Naive B cell (primary cell): ENCODE results near the gene GADD45G. TPM values are rescaled to one million over a fixed set of nuclear protein-coding genes. Genes with fewer than 3 reads are reported as not detected.
A peak's percentile ranks its signal among the peaks of the same experiment; 100 is the strongest.

ENCODE experiments used
- ATAC-seq, 2 donors: fragments of 150-1000 bp; cut with Tn5 transposase; 2 replicates each; pipeline ENCODE4 v1.10.0; 2021; ENCODE audit warnings: low read depth in 2 of 2, mild to moderate bottlenecking in 2 of 2, moderate library complexity in 2 of 2
- DNase-seq: peaks from one replicate; pipeline ENCODE4 v3.0.0; 2022
- H3K27ac Mint-ChIP-seq, 6 donors: one replicate each; pipeline ENCODE4 v1.8.0; 2020 to 2022; ENCODE audit warnings: mild to moderate bottlenecking in 6 of 6, mixed read lengths in 6 of 6, moderate library complexity in 5 of 6, inconsistent platforms in 2 of 6
- H3K27me3 Mint-ChIP-seq, 3 donors: one replicate each; pipeline ENCODE4 v1.8.0; 2021 to 2022; ENCODE audit warnings: mixed read lengths in 3 of 3, mild to moderate bottlenecking in 1 of 3
- H3K36me3 Mint-ChIP-seq, 2 donors: one replicate each; pipeline ENCODE4 v1.8.0; 2020 to 2022; ENCODE audit warnings: mixed read lengths in 2 of 2, inconsistent platforms in 1 of 2, mild to moderate bottlenecking in 1 of 2
- H3K4me1 Mint-ChIP-seq, 3 donors: one replicate each; pipeline ENCODE4 v1.8.0; 2020 to 2022; ENCODE audit warnings: mixed read lengths in 3 of 3, inconsistent platforms in 1 of 3, mild to moderate bottlenecking in 1 of 3, moderate library complexity in 1 of 3
- H3K4me3 Mint-ChIP-seq, 8 donors: one replicate each; pipeline ENCODE4 v1.8.0; 2020 to 2022; ENCODE audit warnings: mild to moderate bottlenecking in 8 of 8, mixed read lengths in 8 of 8, moderate library complexity in 8 of 8, inconsistent platforms in 2 of 8
- H3K9me3 Mint-ChIP-seq, 7 donors: one replicate each; pipeline ENCODE4 v1.8.0; 2020 to 2022; ENCODE audit warnings: mixed read lengths in 7 of 7, mild to moderate bottlenecking in 5 of 7, inconsistent platforms in 2 of 7, moderate library complexity in 1 of 7
- polyA plus RNA-seq, 6 donors: library from polyadenylated mRNA; unstranded; fragments of 300-500 nt; fragmentation: Illumina TruSeq; gene quantifications; one replicate each; pipeline ENCODE4 v1.2.3, GENCODE V29; 2021; ENCODE audit warnings: low read depth in 6 of 6

Gene GADD45G
- polyA plus RNA-seq, 6 donors from 2014 or later: 0.32 to 3.1 (median 0.96) TPM; not detected in 1

- Mint-ChIP-seq H3K4me3 (peak overlapping the region; percentile 84 to 93 (median 89)), H3K27ac (peak overlapping the region in 3 of 6 donors; percentile 12 to 73 (median 41)), H3K27me3 (peaks cover 4 to 47% (median 22%) of the 10 kb centered on the region in 3 donors), H3K36me3 (no peaks in the 10 kb centered on the region), H3K4me1 (peaks cover 17 to 28% (median 22%) of the 10 kb centered on the region in 3 donors), H3K9me3 (peaks cover 0 to 5% (median 3%) of the 10 kb centered on the region in 7 donors)
- no peak for ATAC-seq
- DNase-seq: no peak
These were observed 2.0 kb downstream of the GADD45G start for GRCh38 chr9:89606624-89607311.

GRCh38 chr9:89608641-89609335, 4.0 kb downstream of the GADD45G start:
- no peak overlapping the region for H3K4me3 Mint-ChIP-seq
- no peak for ATAC-seq
- H3K36me3 Mint-ChIP-seq: no peaks in the 10 kb centered on the region
- H3K4me1 Mint-ChIP-seq: peaks cover 13 to 20% (median 17%) of the 10 kb centered on the region in 3 donors
- no peak overlapping the region for H3K27ac Mint-ChIP-seq
- DNase-seq: no peak
- H3K9me3 Mint-ChIP-seq: peaks cover 0 to 16% (median 7%) of the 10 kb centered on the region in 7 donors
- H3K27me3 Mint-ChIP-seq: peaks cover 4 to 58% (median 29%) of the 10 kb centered on the region in 3 donors

GRCh38 chr9:89609426-89610006, 4.7 kb downstream of the GADD45G start:
- H3K4me1 Mint-ChIP-seq: peaks cover 11 to 20% (median 17%) of the 10 kb centered on the region in 3 donors
- no peaks in the 10 kb centered on the region for H3K36me3 Mint-ChIP-seq

GRCh38 chr9:89610391-89610925, 5.6 kb downstream of the GADD45G start:
- Mint-ChIP-seq H3K36me3 (no peaks in the 10 kb centered on the region), H3K27ac (peak overlapping the region in 2 of 6 donors; percentile 79 to 86), H3K4me3 (peak overlapping the region in 1 of 8 donors; percentile 26), H3K9me3 (peaks cover 0 to 16% (median 7%) of the 10 kb centered on the region in 7 donors), H3K4me1 (peaks cover 8 to 13% (median 11%) of the 10 kb centered on the region in 3 donors), H3K27me3 (peaks cover 4 to 56% (median 29%) of the 10 kb centered on the region in 3 donors)
- no peak for DNase-seq
- ATAC-seq: no peak

More at GRCh38 chr9:89609426-89610006, 4.7 kb downstream of the GADD45G start:
- peaks cover 4 to 58% (median 29%) of the 10 kb centered on the region in 3 donors for H3K27me3 Mint-ChIP-seq
- DNase-seq (no peak), ATAC-seq (no peak)
- peaks cover 0 to 16% (median 7%) of the 10 kb centered on the region in 7 donors for H3K9me3 Mint-ChIP-seq
- no peak overlapping the region for H3K27ac Mint-ChIP-seq
- no peak overlapping the region for H3K4me3 Mint-ChIP-seq

- H3K27ac Mint-ChIP-seq: no peak overlapping the region
- peaks cover 2 to 3% (median 2%) of the 10 kb centered on the region in 3 donors for H3K4me1 Mint-ChIP-seq
- H3K4me3 Mint-ChIP-seq: no peak overlapping the region
- H3K27me3 Mint-ChIP-seq: peaks cover 4 to 59% (median 29%) of the 10 kb centered on the region in 3 donors
- no peak for DNase-seq
- no peak for ATAC-seq
- no peaks in the 10 kb centered on the region for H3K36me3 Mint-ChIP-seq
- peaks cover 0 to 16% (median 7%) of the 10 kb centered on the region in 7 donors for H3K9me3 Mint-ChIP-seq
These were observed 6.6 kb downstream of the GADD45G start for GRCh38 chr9:89611425-89611824.

- no peak for DNase-seq
- peaks cover 0 to 16% (median 7%) of the 10 kb centered on the region in 7 donors for H3K9me3 Mint-ChIP-seq
- H3K27me3 Mint-ChIP-seq: peaks cover 4 to 51% (median 29%) of the 10 kb centered on the region in 3 donors
- H3K27ac Mint-ChIP-seq: no peak overlapping the region
- no peaks in the 10 kb centered on the region for H3K4me1 Mint-ChIP-seq
- no peak overlapping the region for H3K4me3 Mint-ChIP-seq
- no peaks in the 10 kb centered on the region for H3K36me3 Mint-ChIP-seq
- ATAC-seq: no peak
These were observed 7.9 kb downstream of the GADD45G start for GRCh38 chr9:89612566-89613278.

GRCh38 chr9:89613912-89614892, 9.4 kb downstream of the GADD45G start:
- H3K4me1 Mint-ChIP-seq: no peaks in the 10 kb centered on the region
- no peak overlapping the region for H3K27ac Mint-ChIP-seq
- ATAC-seq (no peak), DNase-seq (no peak)
- H3K36me3 Mint-ChIP-seq: no peaks in the 10 kb centered on the region
- peaks cover 0 to 18% (median 7%) of the 10 kb centered on the region in 7 donors for H3K9me3 Mint-ChIP-seq
- H3K27me3 Mint-ChIP-seq: peaks cover 4 to 43% (median 23%) of the 10 kb centered on the region in 3 donors
- H3K4me3 Mint-ChIP-seq: no peak overlapping the region

- H3K27ac Mint-ChIP-seq: no peak overlapping the region
- H3K27me3 Mint-ChIP-seq: peaks cover 4 to 29% (median 15%) of the 10 kb centered on the region in 3 donors
These were observed 10.8 kb downstream of the GADD45G start for GRCh38 chr9:89615661-89616060.

GRCh38 chr9:89616411-89616810, 11.6 kb downstream of the GADD45G start:
- H3K9me3 Mint-ChIP-seq: peaks cover 0 to 18% (median 7%) of the 10 kb centered on the region in 7 donors
- H3K4me3 Mint-ChIP-seq: no peak overlapping the region
- DNase-seq: no peak
- no peaks in the 10 kb centered on the region for H3K4me1 Mint-ChIP-seq
- no peak overlapping the region for H3K27ac Mint-ChIP-seq
- peaks cover 0 to 21% (median 8%) of the 10 kb centered on the region in 3 donors for H3K27me3 Mint-ChIP-seq
- H3K36me3 Mint-ChIP-seq: no peaks in the 10 kb centered on the region
- ATAC-seq: no peak

More at GRCh38 chr9:89615661-89616060, 10.8 kb downstream of the GADD45G start:
- Mint-ChIP-seq H3K4me1 (no peaks in the 10 kb centered on the region), H3K36me3 (no peaks in the 10 kb centered on the region), H3K4me3 (no peak overlapping the region), H3K9me3 (peaks cover 0 to 18% (median 7%) of the 10 kb centered on the region in 7 donors)
- no peak for DNase-seq
- no peak for ATAC-seq

- no peak for DNase-seq
- no peak for ATAC-seq
- Mint-ChIP-seq H3K9me3 (peaks cover 0 to 7% (median 1%) of the 10 kb centered on the region in 7 donors), H3K4me3 (no peak overlapping the region), H3K27ac (no peak overlapping the region), H3K36me3 (no peaks in the 10 kb centered on the region), H3K4me1 (no peaks in the 10 kb centered on the region), H3K27me3 (peaks cover 2 to 18% (median 3%) of the 10 kb centered on the region in 3 donors)
These were observed 13.2 kb downstream of the GADD45G start for GRCh38 chr9:89617978-89618377.

GRCh38 chr9:89619019-89619418, 14.2 kb downstream of the GADD45G start:
- Mint-ChIP-seq H3K36me3 (no peaks in the 10 kb centered on the region), H3K4me1 (peaks cover 0 to 2% (median 1%) of the 10 kb centered on the region in 3 donors), H3K4me3 (no peak overlapping the region), H3K9me3 (peaks cover 0 to 7% (median 0%) of the 10 kb centered on the region in 7 donors), H3K27ac (no peak overlapping the region), H3K27me3 (peaks cover 2 to 20% (median 4%) of the 10 kb centered on the region in 3 donors)
- ATAC-seq (no peak), DNase-seq (no peak)
